Kidney capillary endothelial cell (primary cell): Measurements from ENCODE around the gene ENAM.
A peak's percentile ranks its signal among the peaks of the same experiment; 100 is the strongest.
"Not testable (repeated sequence)": the region's sequence is repeated elsewhere in the genome, so short reads cannot be mapped to it uniquely, and the experiment has no call there.

Experiments used
- DNase-seq: peaks from one replicate; pipeline ENCODE4 v3.0.0-alpha.2; 2018; ENCODE audit warnings: low spot score

The ENAM gene

GRCh38 chr4:70629469-70630090, 1.0 kb downstream of the ENAM start:
- DNase-seq, result no peak

- DNase-seq, result no peak
Observed at GRCh38 chr4:70630162-70630561, 1.6 kb downstream of the ENAM start.

- DNase-seq, result peak; percentile 66
Observed at GRCh38 chr4:70632028-70632427, 3.5 kb downstream of the ENAM start.

GRCh38 chr4:70634482-70634881, 5.9 kb downstream of the ENAM start:
- DNase-seq, result no peak

- DNase-seq, result no peak
Observed at GRCh38 chr4:70637239-70637913, 8.8 kb downstream of the ENAM start.

- no peak for DNase-seq
Observed at GRCh38 chr4:70640192-70640591, 11.6 kb downstream of the ENAM start.

GRCh38 chr4:70650741-70651140, 22.2 kb downstream of the ENAM start:
- not testable (repeated sequence) for DNase-seq

- DNase-seq, result peak; percentile 44
Observed at GRCh38 chr4:70651864-70652506, 23.4 kb downstream of the ENAM start.

GRCh38 chr4:70654605-70655011, 26.1 kb downstream of the ENAM start:
- no peak for DNase-seq

- no peak for DNase-seq
Observed at GRCh38 chr4:70657326-70657725, 28.8 kb downstream of the ENAM start.

GRCh38 chr4:70658418-70658817, 29.9 kb downstream of the ENAM start:
- no peak for DNase-seq

GRCh38 chr4:70660106-70660505, 31.6 kb downstream of the ENAM start:
- no peak for DNase-seq

GRCh38 chr4:70661309-70661922, 32.9 kb downstream of the ENAM start:
- DNase-seq, result not testable (repeated sequence)

- no peak for DNase-seq
Observed at GRCh38 chr4:70666369-70666768, 37.8 kb downstream of the ENAM start, which contains the start of gene JCHAIN. Gene JCHAIN (minus strand): TSS chr4:70666508. CDS start chr4:70666490, 18 bp downstream.

GRCh38 chr4:70667740-70668535, 39.4 kb downstream of the ENAM start:
- no peak for DNase-seq

GRCh38 chr4:70670332-70671014, 41.9 kb downstream of the ENAM start:
- DNase-seq, result no peak

GRCh38 chr4:70671091-70671490, 42.5 kb downstream of the ENAM start:
- no peak for DNase-seq

GRCh38 chr4:70674191-70674590, 45.6 kb downstream of the ENAM start:
- DNase-seq, result no peak

- no peak for DNase-seq
Observed at GRCh38 chr4:70674731-70675130, 46.2 kb downstream of the ENAM start.

- DNase-seq, result no peak
Observed at GRCh38 chr4:70676554-70677090, 48.1 kb downstream of the ENAM start.

- no peak for DNase-seq
Observed at GRCh38 chr4:70678383-70678999, 49.9 kb downstream of the ENAM start.
